Retinal pigment epithelial cell (primary cell): ENCODE results near the gene CNNM4.

Experiments used
- DNase-seq: peaks from one replicate; pipeline ENCODE4 v3.0.0-alpha.2; 2010; ENCODE audit warnings: low read depth
- H3K4me3 ChIP-seq: 2 replicates; pipeline ENCODE4 v1.5.1; 2011; ENCODE audit warnings: mild to moderate bottlenecking, low read length, control low read depth, moderate library complexity
- TF ChIP-seq, protein P1 (sequence below): conservative IDR thresholded peaks from 2 replicates; pipeline ENCODE4 v1.5.1; 2011; ENCODE audit warnings: low read depth, low read length, control low read depth, inconsistent platforms

The CNNM4 gene

GRCh38 chr2:96764253-96764637, 3.5 kb downstream of the CNNM4 start:
- no peak for DNase-seq
- TF ChIP-seq, protein P1, sequence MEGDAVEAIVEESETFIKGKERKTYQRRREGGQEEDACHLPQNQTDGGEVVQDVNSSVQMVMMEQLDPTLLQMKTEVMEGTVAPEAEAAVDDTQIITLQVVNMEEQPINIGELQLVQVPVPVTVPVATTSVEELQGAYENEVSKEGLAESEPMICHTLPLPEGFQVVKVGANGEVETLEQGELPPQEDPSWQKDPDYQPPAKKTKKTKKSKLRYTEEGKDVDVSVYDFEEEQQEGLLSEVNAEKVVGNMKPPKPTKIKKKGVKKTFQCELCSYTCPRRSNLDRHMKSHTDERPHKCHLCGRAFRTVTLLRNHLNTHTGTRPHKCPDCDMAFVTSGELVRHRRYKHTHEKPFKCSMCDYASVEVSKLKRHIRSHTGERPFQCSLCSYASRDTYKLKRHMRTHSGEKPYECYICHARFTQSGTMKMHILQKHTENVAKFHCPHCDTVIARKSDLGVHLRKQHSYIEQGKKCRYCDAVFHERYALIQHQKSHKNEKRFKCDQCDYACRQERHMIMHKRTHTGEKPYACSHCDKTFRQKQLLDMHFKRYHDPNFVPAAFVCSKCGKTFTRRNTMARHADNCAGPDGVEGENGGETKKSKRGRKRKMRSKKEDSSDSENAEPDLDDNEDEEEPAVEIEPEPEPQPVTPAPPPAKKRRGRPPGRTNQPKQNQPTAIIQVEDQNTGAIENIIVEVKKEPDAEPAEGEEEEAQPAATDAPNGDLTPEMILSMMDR, result no peak

GRCh38 chr2:96767135-96767871, 6.6 kb downstream of the CNNM4 start:
- TF ChIP-seq, protein P1, result no peak
- DNase-seq, result no peak
- H3K4me3 ChIP-seq, result no peak overlapping the region

More at GRCh38 chr2:96764253-96764637, 3.5 kb downstream of the CNNM4 start:
- no peak overlapping the region for H3K4me3 ChIP-seq

DNA sequence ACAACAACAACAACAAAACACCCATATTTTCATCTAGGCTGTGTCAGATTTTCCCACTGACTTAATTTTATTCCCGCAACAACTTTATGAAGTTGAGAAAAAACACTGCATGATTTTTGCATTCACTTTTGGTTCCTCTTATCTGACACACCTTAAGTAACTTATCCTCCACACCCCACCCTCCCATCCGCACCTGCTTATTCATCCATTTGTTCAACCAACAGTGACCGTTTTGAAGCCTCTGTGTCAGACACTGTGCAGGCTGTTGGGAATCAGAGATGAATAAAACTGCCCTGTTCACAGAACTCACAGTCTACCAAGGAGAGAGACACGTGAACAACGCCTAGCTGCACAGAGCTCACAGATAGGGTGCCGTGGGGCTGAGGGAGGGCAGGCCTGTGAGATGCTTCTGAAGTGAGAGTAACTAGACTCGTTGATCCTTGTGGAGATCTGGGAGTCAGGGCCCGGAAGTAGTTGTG, 7.4 kb downstream of the CNNM4 start:
- no peak for DNase-seq
- no peak overlapping the region for H3K4me3 ChIP-seq
- TF ChIP-seq, protein P1, result no peak

- DNase-seq, result no peak
These were observed 9.1 kb downstream of the CNNM4 start for GRCh38 chr2:96769814-96770213.

GRCh38 chr2:96770442-96771202, 9.9 kb downstream of the CNNM4 start:
- H3K4me3 ChIP-seq, result no peak overlapping the region
- no peak for DNase-seq

More at GRCh38 chr2:96769814-96770213, 9.1 kb downstream of the CNNM4 start:
- no peak overlapping the region for H3K4me3 ChIP-seq
- TF ChIP-seq, protein P1, result no peak

GRCh38 chr2:96771796-96772618, 11.3 kb downstream of the CNNM4 start:
- no peak for DNase-seq
- TF ChIP-seq, protein P1, result no peak
- no peak overlapping the region for H3K4me3 ChIP-seq

More at GRCh38 chr2:96770442-96771202, 9.9 kb downstream of the CNNM4 start:
- TF ChIP-seq, protein P1, result no peak
